Prostate gland (tissue), 2 donors: ENCODE results near the gene ZNF701. TPM values are rescaled to one million over a fixed set of nuclear protein-coding genes. Genes with fewer than 3 reads are reported as not detected.
"Not testable (repeated sequence)": the region's sequence is repeated elsewhere in the genome, so short reads cannot be mapped to it uniquely, and the experiment has no call there.

Experiments
- DNase-seq: peaks from one replicate; pipeline ENCODE4 v3.0.0-alpha.2; 2019; ENCODE audit warnings: low spot score
- H3K27ac ChIP-seq, 2 donors: fragments of 200-600 bp; sonication (generic); 2 replicates each; pipeline ENCODE4 v1.5.1; 2017 to 2019
- H3K27me3 ChIP-seq: fragments of 200-600 bp; sonication (generic); replicated peaks from 2 replicates; pipeline ENCODE4 v1.5.1; 2019; ENCODE audit not compliant: insufficient read depth
- H3K36me3 ChIP-seq, 2 donors: fragments of 200-600 bp; sonication (generic); 1 replicate in 1 of 2; 2 replicates in 1 of 2; pipeline versions ENCODE4 v1.5.1 to v1.8.1; 2017 to 2019
- H3K4me1 ChIP-seq: fragments of 200-600 bp; sonication (generic); replicated peaks from 2 replicates; pipeline ENCODE4 v1.5.1; 2019
- H3K4me3 ChIP-seq, 2 donors: fragments of 200-600 bp; sonication (generic); 2 replicates each; pipeline ENCODE4 v1.5.1; 2017 to 2019
- H3K9me3 ChIP-seq: fragments of 200-600 bp; sonication (generic); 2 replicates; pipeline ENCODE4 v1.5.1; 2017
- POLR2A ChIP-seq: fragments of 450-650 bp; IDR thresholded peaks from one replicate; pipeline ENCODE4 v1.6.1; 2016; ENCODE audit warnings: antibody characterized with exemption, mild to moderate bottlenecking
- POLR2AphosphoS5 ChIP-seq: sonication (generic); formaldehyde crosslinking; IDR thresholded peaks from one replicate; pipeline ENCODE4 v1.6.1; 2017; ENCODE audit warnings: antibody characterized with exemption
- WGBS: methylation state at CpG from one replicate; pipeline ENCODE4 v1.1.5; 2018; 5-methylcytosine and 5-hydroxymethylcytosine counted together
- intact Hi-C: fragments of 100-400 bp; cut with DNase I; formaldehyde crosslinking; loops from one replicate; pipeline ENCODE4 v1.14.2; 2022
- total RNA-seq, 2 donors: library from RNA; depleted of rRNA; stranded (reverse); fragments of >200 nt; gene quantifications; one replicate each; pipeline ENCODE4 v1.1.0, GENCODE V29; 2016
- TF ChIP-seq, protein P1 (sequence below), 4 experiments: fragments of 200-600 bp in 2 of 4; fragments of 450-650 bp in 2 of 4; sonication (generic) in 2 of 4; IDR thresholded peaks; 1 replicate in 3 of 4; 2 replicates in 1 of 4; pipeline ENCODE4 v1.5.1; 2016 to 2019; ENCODE audit warnings: antibody characterized with exemption in 4 of 4, mild to moderate bottlenecking in 2 of 4, moderate library complexity in 2 of 4

Gene ZNF701
- total RNA-seq, 2 donors from 2014 or later: 15.4 to 22.1 TPM

DNA sequence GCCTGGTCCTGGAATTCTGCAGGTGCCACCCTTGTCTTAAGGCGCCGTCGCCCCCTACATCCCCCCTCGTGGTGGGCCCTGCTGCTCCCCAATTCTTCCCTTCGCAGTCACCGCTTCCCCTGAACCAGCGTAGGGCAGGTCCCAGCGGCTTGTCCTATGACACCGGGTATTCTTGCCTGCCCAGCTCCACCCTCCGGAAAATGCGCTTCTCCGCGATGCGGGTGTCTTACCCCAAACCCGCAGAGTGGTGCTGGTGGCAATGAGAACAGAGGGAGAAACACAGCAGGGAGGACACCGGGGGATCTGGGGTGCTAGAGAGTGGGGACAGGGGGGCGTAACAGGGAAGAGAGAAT, 33.7 kb upstream of the ZNF701 start:
- H3K36me3 ChIP-seq: peaks cover 0 to 4% of the 10 kb centered on the region in 2 donors
- H3K27ac ChIP-seq: peak overlapping the region; percentile 67 to 68
- no peak for TF ChIP-seq POLR2AphosphoS5
- no peak for TF ChIP-seq POLR2A
- TF ChIP-seq, protein P1, sequence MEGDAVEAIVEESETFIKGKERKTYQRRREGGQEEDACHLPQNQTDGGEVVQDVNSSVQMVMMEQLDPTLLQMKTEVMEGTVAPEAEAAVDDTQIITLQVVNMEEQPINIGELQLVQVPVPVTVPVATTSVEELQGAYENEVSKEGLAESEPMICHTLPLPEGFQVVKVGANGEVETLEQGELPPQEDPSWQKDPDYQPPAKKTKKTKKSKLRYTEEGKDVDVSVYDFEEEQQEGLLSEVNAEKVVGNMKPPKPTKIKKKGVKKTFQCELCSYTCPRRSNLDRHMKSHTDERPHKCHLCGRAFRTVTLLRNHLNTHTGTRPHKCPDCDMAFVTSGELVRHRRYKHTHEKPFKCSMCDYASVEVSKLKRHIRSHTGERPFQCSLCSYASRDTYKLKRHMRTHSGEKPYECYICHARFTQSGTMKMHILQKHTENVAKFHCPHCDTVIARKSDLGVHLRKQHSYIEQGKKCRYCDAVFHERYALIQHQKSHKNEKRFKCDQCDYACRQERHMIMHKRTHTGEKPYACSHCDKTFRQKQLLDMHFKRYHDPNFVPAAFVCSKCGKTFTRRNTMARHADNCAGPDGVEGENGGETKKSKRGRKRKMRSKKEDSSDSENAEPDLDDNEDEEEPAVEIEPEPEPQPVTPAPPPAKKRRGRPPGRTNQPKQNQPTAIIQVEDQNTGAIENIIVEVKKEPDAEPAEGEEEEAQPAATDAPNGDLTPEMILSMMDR (IDR thresholded peaks at IDR 0.05): no peak
- intact Hi-C loops: no loop called here
- H3K27me3 ChIP-seq: no peaks in the 10 kb centered on the region
- WGBS: 3% methylated on average over 17 of the region's 17 CpGs
- no peak for DNase-seq
- H3K9me3 ChIP-seq: no peaks in the 10 kb centered on the region
- H3K4me3 ChIP-seq: peak overlapping the region; percentile 33 to 49
- no peaks in the 10 kb centered on the region for H3K4me1 ChIP-seq

DNA sequence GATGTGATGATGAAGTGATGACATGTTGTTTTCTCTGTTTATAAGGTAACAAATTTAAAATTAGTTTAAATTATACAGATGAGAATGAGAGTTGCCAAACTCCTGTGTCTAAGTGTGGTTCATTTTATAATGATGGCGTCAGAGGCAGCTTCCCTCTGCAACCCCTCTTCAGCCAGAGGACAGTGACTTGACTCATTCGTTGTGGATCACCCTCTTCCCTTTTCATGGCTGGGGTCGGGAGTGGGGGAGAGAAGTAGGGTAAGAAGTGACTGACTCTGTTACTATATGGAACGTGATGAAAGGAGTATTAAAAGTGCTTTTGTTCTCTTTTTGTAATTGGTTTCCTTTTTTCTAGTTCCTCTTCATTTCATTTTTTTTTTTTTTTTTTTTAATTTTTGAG, 31.3 kb upstream of the ZNF701 start:
- H3K27ac ChIP-seq, DNase-seq, H3K4me1 ChIP-seq, intact Hi-C loops, H3K4me3 ChIP-seq, H3K36me3 ChIP-seq, H3K27me3 ChIP-seq, H3K9me3 ChIP-seq: not testable (repeated sequence)
- WGBS: 76% methylated on average over 4 of the region's 4 CpGs

DNA sequence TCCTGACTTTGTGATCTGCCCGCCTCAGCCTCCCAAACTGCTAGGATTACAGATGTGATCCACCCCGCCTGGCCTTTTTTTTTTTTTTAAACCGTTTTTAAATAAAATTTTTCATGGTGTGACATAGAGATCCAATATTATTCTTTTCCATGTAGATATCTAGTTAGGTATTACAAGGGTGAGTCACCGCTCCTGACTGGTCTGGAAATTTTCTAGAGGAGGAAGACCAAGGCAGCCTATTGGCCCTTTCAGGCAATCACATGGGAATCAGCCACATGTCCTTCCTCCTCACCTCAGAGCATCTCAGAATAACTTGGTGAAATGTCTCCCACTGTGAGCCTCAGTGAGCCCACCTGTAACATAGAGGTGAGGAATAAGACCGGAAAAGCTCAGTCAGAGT, 28.9 kb upstream of the ZNF701 start:
- H3K36me3 ChIP-seq, H3K4me1 ChIP-seq, H3K9me3 ChIP-seq, H3K27me3 ChIP-seq, H3K27ac ChIP-seq, H3K4me3 ChIP-seq, intact Hi-C loops, DNase-seq: not testable (repeated sequence)
- WGBS: 93% methylated on average over 5 of the region's 5 CpGs

DNA sequence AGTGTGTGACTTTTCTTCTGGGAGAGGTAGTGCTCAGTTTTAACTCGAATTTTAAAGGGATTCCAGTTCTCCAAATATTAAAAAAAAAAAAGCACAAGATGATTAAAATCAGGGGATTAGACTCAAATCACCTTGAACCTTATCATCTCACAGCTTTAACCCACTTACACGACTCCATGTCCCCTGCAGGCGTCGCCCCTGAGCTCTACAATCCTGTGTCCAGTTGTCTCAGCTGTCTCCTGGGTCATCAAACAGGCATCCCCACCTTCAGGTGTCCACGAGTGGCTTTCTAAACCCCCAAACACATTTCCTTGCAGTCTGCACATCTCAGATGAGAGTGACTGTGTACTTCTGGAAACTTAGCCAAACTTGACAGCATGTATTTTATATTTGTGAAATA, 28.5 kb upstream of the ZNF701 start:
- intact Hi-C loops: no loop called here
- no peaks in the 10 kb centered on the region for H3K4me1 ChIP-seq
- DNase-seq: no peak
- H3K4me3 ChIP-seq: no peak overlapping the region
- no peak overlapping the region for H3K27ac ChIP-seq
- no peaks in the 10 kb centered on the region for H3K36me3 ChIP-seq
- 82% methylated on average over 5 of the region's 5 CpGs for WGBS
- TF ChIP-seq POLR2A (no peak), POLR2AphosphoS5 (no peak)
- TF ChIP-seq, protein P1 (IDR thresholded peaks at IDR 0.05): no peak
- H3K9me3 ChIP-seq: no peaks in the 10 kb centered on the region
- no peaks in the 10 kb centered on the region for H3K27me3 ChIP-seq

DNA sequence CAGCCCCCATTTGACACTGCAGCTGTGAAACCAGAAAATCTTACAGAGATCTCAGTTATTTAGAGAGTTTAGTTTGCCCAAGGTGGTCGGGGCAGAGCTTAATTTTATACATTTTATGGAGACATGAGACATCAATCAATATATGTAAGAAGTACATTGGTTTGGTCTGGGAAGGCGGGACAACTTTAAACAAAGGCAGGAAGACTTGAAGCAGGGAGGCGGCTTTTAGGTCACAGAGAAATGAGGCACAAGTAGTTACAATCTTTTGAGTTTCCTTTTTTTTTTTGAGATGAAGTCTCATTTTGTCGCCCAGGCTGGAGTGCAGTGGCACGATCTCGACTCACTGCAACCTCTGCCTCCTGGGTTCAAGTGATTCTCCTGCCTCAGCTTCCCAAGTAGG, 27.5 kb upstream of the ZNF701 start:
- 79% methylated on average over 6 of the region's 6 CpGs for WGBS
- H3K36me3 ChIP-seq, H3K4me3 ChIP-seq, H3K27me3 ChIP-seq, H3K4me1 ChIP-seq, DNase-seq, H3K27ac ChIP-seq, intact Hi-C loops, H3K9me3 ChIP-seq: not testable (repeated sequence)

DNA sequence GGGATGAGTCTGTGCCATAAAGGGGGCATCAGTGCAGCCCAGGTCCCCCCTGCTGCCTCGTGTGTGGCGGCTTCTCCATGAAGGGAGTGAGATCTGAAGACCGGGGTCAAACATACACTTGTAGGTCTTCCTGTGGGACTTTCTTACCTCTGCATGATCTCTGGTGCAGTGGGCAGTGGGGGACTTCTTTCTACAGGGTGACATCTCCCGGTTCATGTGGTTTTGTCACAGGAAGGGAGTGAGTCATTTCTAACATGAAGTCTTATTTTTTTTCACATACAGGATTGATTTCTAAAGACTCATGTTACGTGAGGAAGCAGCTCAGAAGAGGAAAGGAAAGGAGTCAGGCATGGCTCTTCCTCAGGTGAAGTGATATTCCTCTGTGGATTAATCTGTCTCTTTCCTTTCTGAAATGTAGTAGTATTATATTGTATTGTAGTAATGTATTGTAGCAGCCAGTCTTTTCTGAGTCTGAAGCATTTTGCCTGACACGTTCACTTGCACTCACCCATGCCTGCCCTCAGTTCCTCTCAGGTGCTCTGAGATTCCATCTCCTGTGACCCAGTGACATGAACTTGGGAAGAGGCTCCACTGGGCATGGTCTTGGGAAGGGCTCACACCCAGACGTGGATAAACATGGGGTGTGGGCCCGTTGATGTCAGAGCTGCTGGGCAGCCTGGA, 27.0 kb upstream of the ZNF701 start:
- no peak overlapping the region for H3K27ac ChIP-seq
- TF ChIP-seq POLR2A: no peak
- TF ChIP-seq POLR2AphosphoS5: no peak
- TF ChIP-seq, protein P1 (IDR thresholded peaks at IDR 0.05): no peak
- intact Hi-C loops: no loop called here

More for the DNA sequence above, 27.0 kb upstream of the ZNF701 start:
- H3K27me3 ChIP-seq: no peaks in the 10 kb centered on the region
- no peak overlapping the region for H3K4me3 ChIP-seq
- WGBS: 79% methylated on average over 8 of the region's 8 CpGs
- H3K36me3 ChIP-seq: no peaks in the 10 kb centered on the region
- no peaks in the 10 kb centered on the region for H3K4me1 ChIP-seq
- no peaks in the 10 kb centered on the region for H3K9me3 ChIP-seq
- DNase-seq: no peak
